22Rv1 (cell line): ENCODE measurements around the gene FCRLB.

ENCODE experiments used
- CTCF ChIP-seq: fragments of 450-650 bp; IDR thresholded peaks from 2 replicates; pipeline ENCODE4 v1.5.1; 2017; ENCODE audit warnings: mild to moderate bottlenecking
- ZFX ChIP-seq: fragments of 450-650 bp; IDR thresholded peaks from 2 replicates; pipeline ENCODE4 v1.6.1; 2017; ENCODE audit warnings: antibody characterized with exemption, borderline replicate concordance

DNA sequence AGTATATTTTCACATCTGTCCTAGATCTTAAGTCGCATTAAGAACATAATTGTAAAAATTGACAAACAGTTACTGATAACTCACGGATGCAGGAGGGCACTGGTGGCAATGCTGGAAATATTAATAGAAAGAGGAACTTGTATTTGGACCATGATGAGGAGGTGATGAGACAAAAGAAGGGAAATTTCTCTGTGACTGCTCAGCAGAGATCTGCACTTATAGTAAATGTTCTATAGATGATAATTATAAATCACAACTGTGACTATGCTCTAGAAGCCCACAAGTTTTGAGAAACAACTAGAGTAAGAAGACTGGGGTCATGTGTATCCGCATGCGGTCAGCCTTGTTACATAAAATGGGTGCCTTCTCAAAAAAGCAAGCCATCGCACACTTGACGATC is 19.6 kb downstream of the FCRLB start:
- TF ChIP-seq CTCF (no peak), ZFX (no peak)
